COLO668 (cell line): ENCODE measurements around the gene C6orf141.
"Not testable (repeated sequence)": the region's sequence is repeated elsewhere in the genome, so short reads cannot be mapped to it uniquely, and the experiment has no call there.

ENCODE experiments used
- DNase-seq: peaks from one replicate; lab custom pipeline; 2025; ENCODE audit not compliant: unreplicated experiment; lab: John Stamatoyannopoulos, UW

The C6orf141 gene

DNA sequence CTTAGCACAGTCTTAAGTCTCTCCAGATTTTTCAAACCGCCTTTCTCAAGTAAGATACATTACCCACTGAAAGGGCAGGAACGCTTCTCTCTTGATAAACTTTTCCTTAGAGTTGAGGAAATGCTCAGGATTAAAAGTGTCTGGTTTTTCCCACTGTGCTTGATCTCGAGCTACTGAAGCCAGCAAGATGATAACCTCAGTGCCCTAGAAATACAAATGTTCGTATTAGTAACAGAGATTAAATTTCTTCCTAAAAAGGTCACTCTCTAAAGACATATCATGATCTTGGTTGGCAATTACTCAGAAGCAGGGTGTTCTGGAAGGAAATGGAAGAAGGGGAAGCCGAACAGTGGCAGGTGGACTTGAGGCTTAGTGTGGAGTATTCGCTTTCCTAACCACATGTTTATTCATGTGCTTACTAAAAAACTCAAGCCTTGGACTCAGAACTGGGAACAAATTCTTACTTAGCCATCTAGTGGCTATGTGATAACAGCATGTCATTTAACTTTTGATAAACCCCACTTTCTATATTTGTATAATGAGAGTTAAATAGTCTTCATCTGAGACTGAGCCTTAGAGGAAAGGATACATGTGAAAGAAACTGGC lies 20.1 kb downstream of the C6orf141 start:
- DNase-seq = no peak

DNA sequence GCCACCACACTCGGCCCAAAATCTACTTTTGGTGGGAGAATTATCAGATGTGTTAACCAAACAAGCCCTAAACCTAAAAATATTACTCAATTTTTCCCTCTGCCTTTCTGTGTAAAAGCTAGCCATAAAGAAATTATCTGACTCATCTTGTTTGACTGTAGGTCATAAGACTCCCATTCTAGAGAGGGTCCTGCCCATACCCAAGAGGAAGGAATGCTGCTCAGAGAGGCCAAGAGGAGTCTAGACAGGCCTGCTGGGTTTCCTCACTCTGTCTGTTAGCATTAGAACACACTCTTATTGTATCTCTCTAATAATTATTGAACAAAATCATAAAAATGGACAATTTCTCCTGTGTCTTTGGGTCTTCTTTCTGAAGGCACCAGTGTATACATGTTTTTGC lies 26.1 kb downstream of the C6orf141 start:
- DNase-seq = no peak

DNA sequence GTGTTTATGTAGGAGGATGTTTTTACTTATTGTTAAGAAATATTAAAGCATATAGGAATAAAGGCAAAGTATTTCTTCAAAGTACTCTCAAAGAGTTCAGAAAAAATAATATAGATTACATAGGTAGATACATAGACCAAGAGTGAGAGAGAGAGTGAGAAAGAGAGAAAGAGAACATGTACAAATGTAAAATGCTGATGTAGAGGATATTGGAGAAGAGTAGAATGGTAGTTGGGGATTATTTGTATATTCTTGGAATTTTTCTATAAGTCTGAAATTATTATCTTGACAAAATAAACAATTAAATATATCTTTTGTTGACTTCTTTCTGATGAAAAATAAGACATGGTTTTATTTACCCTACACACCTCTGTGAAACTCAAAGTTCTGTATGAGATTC lies 29.2 kb downstream of the C6orf141 start:
- no peak for DNase-seq

DNA sequence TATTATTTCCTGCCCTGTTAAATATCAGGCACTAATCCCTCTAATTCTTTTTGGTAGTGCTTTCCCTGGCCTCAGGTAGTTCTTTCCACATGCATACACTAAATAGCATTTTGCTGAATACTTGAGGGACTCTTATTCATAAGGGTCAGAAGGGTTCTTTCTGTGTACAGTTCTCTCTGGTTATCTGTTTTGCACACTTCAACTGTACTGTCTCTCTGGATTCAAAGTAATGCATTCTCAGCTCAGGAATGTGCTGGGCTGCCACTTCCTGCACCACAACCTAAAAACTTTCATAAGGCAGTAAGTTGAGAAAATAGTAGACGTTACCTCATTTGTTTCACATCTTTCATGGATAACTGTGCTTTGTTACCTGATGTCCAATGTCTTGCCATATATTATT lies 32.1 kb downstream of the C6orf141 start:
- no peak for DNase-seq

GRCh38 chr6:49587262-49587661 lies 36.8 kb downstream of the C6orf141 start:
- DNase-seq = not testable (repeated sequence)
